ENCODE results near the gene LPP.

- TF ChIP-seq, protein P1, sequence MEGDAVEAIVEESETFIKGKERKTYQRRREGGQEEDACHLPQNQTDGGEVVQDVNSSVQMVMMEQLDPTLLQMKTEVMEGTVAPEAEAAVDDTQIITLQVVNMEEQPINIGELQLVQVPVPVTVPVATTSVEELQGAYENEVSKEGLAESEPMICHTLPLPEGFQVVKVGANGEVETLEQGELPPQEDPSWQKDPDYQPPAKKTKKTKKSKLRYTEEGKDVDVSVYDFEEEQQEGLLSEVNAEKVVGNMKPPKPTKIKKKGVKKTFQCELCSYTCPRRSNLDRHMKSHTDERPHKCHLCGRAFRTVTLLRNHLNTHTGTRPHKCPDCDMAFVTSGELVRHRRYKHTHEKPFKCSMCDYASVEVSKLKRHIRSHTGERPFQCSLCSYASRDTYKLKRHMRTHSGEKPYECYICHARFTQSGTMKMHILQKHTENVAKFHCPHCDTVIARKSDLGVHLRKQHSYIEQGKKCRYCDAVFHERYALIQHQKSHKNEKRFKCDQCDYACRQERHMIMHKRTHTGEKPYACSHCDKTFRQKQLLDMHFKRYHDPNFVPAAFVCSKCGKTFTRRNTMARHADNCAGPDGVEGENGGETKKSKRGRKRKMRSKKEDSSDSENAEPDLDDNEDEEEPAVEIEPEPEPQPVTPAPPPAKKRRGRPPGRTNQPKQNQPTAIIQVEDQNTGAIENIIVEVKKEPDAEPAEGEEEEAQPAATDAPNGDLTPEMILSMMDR (IDR thresholded peaks at IDR 0.05; ENCODE audit: low read length): no peak
- no peak for TF ChIP-seq EZH2 (IDR thresholded peaks at IDR 0.05; ENCODE audit: borderline replicate concordance, low read length)
These were observed 538.7 kb downstream of the LPP start for GRCh38 chr3:188692700-188693099.
